LNCAP (cell line): ENCODE measurements around the gene PARD3B.

Experiments used
- CTCF ChIP-seq: fragments of 450-650 bp; IDR thresholded peaks from 2 replicates; pipeline ENCODE4 v1.5.1; 2017; ENCODE audit warnings: mild to moderate bottlenecking

Gene PARD3B

GRCh38 chr2:204647626-204648025, 102.4 kb downstream of the PARD3B start:
- no peak for TF ChIP-seq CTCF

GRCh38 chr2:204650611-204651010, 105.3 kb downstream of the PARD3B start:
- no peak for TF ChIP-seq CTCF

- no peak for TF ChIP-seq CTCF
These were observed 106.8 kb downstream of the PARD3B start for GRCh38 chr2:204652063-204652462.

DNA sequence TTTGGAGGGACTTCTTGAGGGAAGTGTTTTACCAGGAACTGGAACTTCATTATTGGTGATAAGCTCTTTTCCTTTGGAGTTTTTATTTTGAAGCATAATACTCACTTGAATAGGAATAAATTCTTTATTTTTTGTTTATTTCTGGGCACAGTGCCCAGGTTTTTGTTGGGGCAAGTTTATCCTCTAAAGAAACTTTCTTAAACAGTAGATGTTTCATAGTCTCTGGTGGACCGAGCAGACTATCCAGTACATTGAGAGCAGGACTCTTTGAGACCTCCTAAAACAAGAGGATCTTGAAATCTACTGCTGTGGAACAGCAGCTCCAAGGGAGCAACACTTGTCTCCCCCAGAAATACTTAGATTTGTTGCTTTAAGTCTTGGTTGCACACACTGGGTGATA, 109.4 kb downstream of the PARD3B start:
- no peak for TF ChIP-seq CTCF

- no peak for TF ChIP-seq CTCF
These were observed 109.8 kb downstream of the PARD3B start for GRCh38 chr2:204655101-204655500.

DNA sequence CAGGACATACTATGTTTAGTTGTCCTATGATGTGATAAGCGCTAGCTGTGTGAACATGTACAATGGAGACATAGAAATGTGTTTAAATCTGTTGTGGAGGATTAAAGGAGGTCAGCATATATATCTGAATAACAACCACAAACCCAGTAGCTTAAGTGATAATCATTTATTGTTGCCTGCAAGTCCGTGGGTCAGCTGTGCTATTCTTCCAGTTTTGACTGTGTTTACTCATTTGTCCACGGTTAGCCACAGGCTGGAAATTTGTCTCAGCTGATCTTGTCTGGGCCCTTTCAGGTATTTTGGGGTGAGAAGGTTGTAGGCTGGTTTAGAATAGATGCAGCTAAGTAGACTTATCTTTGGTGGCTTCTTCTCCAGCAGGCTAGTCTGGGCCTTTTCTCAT, 110.4 kb downstream of the PARD3B start:
- no peak for TF ChIP-seq CTCF

- TF ChIP-seq CTCF: no peak
These were observed 111.7 kb downstream of the PARD3B start for GRCh38 chr2:204657024-204657423.

DNA sequence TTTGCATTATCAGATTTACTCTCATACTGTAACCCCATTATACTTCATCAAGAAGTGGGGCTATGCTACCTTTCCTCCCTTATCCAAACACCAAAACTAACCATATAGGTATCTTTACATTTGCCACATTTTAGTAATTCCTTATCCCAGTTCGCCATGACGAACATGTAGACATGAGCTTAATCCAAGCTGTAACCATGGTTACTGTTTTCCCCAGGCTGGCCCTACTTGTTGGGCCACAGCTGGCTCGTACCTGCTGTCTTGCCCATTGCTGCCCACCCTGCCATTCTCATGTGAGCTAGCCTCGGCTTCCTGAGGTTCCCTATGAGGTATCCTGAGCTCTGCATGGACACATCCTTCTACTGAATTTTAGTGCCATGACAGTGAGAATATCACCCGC, 117.7 kb downstream of the PARD3B start:
- TF ChIP-seq CTCF: no peak
